HG03432 (cell line): ENCODE data around the gene SLF1.

Source experiments
- ATAC-seq: cut with Tn5 transposase; IDR thresholded peaks from one replicate; pipeline ENCODE4 v1.9.1; 2021; ENCODE audit warnings: mild to moderate bottlenecking, moderate library complexity; ENCODE audit not compliant: unreplicated experiment

Gene SLF1

GRCh38 chr5:94660506-94660905, 42.0 kb downstream of the SLF1 start:
- no peak for ATAC-seq

- ATAC-seq = no peak
Observed at GRCh38 chr5:94661086-94661485, 42.6 kb downstream of the SLF1 start.

- ATAC-seq = no peak
Observed at GRCh38 chr5:94667937-94668336, 49.5 kb downstream of the SLF1 start.

- ATAC-seq = no peak
Observed at GRCh38 chr5:94670726-94671125, 52.3 kb downstream of the SLF1 start.

- no peak for ATAC-seq
Observed at GRCh38 chr5:94672746-94673145, 54.3 kb downstream of the SLF1 start.

GRCh38 chr5:94674490-94675382, 56.3 kb downstream of the SLF1 start:
- no peak for ATAC-seq

DNA sequence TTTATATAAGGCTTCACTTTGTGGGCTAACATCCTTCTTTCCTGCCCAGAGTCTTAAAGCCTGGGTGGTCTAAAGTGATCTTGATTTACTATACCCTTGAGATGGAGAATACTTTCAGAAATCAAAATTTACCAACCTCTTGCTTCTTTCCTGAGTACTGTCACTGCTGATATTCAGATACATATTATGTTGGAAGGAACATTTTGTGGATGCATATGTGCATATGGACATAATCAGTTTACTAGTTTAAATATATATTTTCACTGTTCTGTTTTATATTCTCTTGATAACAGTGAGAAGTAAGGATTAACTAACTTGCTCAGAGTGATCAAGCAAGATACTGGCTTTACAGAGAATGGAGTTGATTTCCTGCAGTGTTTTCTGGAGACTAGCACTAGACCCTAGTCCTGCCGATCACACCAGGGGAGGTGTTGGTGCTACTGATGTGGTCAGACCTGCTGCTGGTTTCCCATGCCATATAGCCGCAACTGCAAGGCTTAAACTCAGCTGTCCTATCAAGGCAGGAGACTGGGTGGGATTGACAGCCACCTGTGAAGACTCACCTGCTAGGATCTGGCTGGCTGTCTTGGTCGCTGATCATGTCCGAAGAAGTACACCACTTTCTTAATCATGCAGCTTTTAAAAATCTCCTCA, 57.6 kb downstream of the SLF1 start:
- no peak for ATAC-seq

DNA sequence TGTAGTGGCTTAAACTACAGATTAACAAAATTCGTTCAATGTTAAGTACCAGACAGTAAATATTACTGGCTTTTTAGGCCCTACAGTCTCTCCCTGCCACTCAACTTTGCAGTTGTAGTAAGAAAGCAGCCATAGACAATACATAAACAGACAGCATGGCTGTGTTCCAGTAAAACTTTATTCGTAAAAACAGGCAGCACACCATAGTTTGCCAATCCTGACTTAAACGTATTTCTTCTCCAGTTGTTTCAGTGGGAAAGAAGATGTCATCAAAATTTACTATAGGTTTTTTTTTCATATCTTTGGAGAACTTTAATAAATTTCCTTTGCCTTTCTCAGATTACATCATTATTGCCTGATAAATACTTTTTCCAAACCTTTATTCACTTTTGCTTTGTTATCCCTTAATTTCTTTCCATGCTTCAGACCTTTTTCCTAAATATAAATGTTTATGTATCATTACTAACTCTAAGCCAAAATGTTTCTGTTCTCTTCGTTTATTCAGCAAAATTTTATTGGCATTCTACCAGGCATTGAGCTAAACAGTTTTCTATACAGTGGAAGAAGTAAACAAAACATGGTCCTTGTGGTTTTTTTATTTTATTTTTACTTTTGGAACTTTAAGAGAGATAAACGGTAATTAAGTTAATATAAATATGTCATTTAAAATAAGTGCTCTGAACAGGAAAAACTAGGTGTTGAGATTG, 64.5 kb downstream of the SLF1 start:
- ATAC-seq = no peak

DNA sequence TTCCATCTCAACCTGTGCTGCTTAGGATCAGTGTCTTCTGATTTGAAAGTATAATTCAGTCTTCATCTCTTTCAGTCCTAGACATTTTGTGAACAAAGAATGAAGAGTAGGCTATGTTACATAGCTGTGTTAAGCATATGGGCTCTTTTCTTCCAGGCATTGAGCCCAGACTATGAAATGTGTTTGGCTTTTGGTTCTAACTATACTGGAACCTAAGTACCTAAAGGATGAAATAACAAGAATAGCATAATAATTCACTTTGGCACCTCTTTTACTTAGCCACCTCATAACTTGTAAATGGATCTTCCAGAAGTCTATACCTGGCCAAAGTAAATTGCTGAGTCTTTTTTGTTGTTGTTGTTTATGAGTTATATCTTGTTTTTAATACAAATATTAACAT, 71.4 kb downstream of the SLF1 start:
- ATAC-seq = no peak

GRCh38 chr5:94690778-94691177, 72.3 kb downstream of the SLF1 start:
- ATAC-seq = no peak

- no peak for ATAC-seq
Observed at GRCh38 chr5:94691291-94691690, 72.8 kb downstream of the SLF1 start.

DNA sequence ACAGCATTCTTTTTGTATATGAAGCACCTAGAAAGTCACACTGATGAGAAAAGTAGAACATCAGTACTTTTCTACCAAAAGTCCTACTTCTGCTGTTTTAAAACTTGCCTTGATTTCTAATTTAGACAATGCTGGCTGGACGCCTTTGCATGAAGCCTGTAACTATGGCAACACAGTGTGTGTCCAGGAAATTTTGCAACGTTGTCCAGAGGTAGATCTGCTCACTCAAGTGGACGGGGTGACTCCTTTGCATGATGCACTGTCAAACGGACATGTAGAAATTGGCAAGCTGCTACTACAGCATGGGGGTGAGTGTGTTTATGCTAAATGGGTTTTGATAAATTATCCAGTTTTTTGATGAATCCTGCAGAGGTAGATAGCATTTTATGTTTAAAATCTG, 73.5 kb downstream of the SLF1 start:
- ATAC-seq = no peak

GRCh38 chr5:94692581-94692980, 74.1 kb downstream of the SLF1 start:
- ATAC-seq = no peak

- ATAC-seq = peak; percentile 76
Observed at GRCh38 chr5:94693043-94693822, 74.8 kb downstream of the SLF1 start.

DNA sequence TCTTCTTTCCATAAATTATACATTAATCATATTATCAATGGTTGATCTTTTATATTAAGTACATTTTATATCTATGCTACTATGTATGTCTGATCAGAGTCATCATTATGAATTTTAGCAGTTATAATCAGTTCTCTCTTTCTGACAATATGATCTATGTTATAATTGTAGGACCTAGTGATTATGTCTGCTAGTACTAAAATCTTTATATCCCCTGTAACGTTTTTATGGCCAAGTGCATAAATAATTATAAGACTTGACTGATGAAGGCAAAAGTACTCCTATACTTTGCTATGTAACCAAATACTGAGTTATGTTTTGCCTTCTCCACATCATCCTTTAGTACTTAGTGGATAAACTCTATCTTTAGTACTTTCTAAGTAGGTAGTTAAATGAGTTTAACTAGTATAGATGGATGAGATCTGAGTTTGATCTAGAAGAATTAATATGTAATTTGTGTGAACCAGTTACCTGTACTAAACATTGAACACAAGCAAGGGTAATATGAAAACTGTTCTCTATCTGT, 75.4 kb downstream of the SLF1 start:
- no peak for ATAC-seq

DNA sequence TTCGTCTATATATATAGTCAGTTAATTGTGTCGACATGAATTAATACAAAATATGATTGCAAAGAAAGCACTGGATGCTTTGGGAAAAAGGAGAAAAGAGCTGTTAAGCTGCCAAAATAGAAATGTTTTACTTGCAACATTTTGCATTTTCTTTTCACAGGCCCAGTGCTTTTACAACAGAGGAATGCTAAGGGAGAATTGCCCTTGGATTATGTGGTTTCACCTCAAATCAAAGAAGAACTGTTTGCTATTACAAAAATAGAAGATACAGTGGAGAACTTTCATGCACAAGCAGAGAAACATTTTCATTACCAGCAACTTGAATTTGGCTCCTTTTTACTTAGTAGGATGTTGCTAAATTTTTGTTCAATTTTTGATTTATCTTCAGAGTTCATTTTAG, 76.2 kb downstream of the SLF1 start:
- no peak for ATAC-seq

- no peak for ATAC-seq
Observed at GRCh38 chr5:94698197-94698596, 79.7 kb downstream of the SLF1 start.

GRCh38 chr5:94699562-94699961, 81.1 kb downstream of the SLF1 start:
- ATAC-seq = no peak

- ATAC-seq = peak; percentile 77
Observed at GRCh38 chr5:94700592-94700991, 82.1 kb downstream of the SLF1 start.

DNA sequence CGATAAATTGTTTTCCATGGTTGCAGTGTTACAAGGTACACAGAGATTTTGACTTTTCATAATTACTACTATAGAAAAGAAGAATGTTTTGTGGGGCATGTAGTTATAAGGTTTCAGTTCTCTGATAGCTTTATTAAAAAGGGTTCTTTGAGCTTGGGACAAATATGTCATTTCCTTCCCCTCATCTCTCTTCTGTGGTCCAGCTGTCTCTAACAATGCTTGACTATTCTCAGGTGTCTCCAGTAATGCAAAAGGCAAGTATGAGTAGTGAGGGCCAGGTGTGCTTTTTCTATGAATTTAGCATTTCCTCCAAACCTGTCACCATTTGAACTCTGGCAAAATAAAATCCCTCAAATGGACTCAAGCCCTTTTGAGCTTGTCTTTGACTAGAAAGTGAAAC, 84.3 kb downstream of the SLF1 start:
- peak; percentile 73 for ATAC-seq

GRCh38 chr5:94705427-94705826, 87.0 kb downstream of the SLF1 start:
- ATAC-seq = no peak
